Hepatocyte (in vitro differentiated cells): ENCODE measurements around the gene TMEM178A. TPM values are rescaled to one million over a fixed set of nuclear protein-coding genes. Genes with fewer than 3 reads are reported as not detected.

Experiments used
- DNase-seq: peaks from one replicate; pipeline ENCODE4 v3.0.0-alpha.2; 2016; ENCODE audit warnings: low spot score
- H2AFZ ChIP-seq: fragments of 200-600 bp; sonication (generic); 2 replicates; pipeline ENCODE4 v1.6.0; 2016; ENCODE audit warnings: antibody characterized with exemption, mild to moderate bottlenecking
- H3K27ac ChIP-seq: fragments of 200-600 bp; sonication (generic); 2 replicates; pipeline ENCODE4 v1.5.1; 2016; ENCODE audit warnings: mild to moderate bottlenecking
- H3K27me3 ChIP-seq: fragments of 200-600 bp; sonication (generic); 2 replicates; pipeline ENCODE4 v1.6.1; 2016
- H3K36me3 ChIP-seq: fragments of 200-600 bp; sonication (generic); replicated peaks from 2 replicates; pipeline ENCODE4 v1.5.1; 2016; ENCODE audit warnings: low read depth; ENCODE audit not compliant: insufficient read depth
- H3K4me1 ChIP-seq: fragments of 200-600 bp; sonication (generic); 2 replicates; pipeline ENCODE4 v1.5.1; 2016; ENCODE audit warnings: mild to moderate bottlenecking, moderate library complexity; ENCODE audit not compliant: insufficient read depth
- H3K4me2 ChIP-seq: fragments of 200-600 bp; sonication (generic); 2 replicates; pipeline ENCODE4 v1.6.0; 2016
- H3K4me3 ChIP-seq: fragments of 200-600 bp; sonication (generic); 2 replicates; pipeline ENCODE4 v1.5.1; 2016; ENCODE audit warnings: mild to moderate bottlenecking
- H3K79me2 ChIP-seq: fragments of 200-600 bp; sonication (generic); 2 replicates; pipeline ENCODE4 v1.6.0; 2017; ENCODE audit warnings: mild to moderate bottlenecking
- H3K9me2 ChIP-seq: fragments of 200-600 bp; sonication (generic); replicated peaks from 2 replicates; pipeline ENCODE4 v1.6.0; 2017; ENCODE audit warnings: mild to moderate bottlenecking; ENCODE audit not compliant: insufficient read depth
- H3K9me3 ChIP-seq: fragments of 200-600 bp; sonication (generic); 2 replicates; pipeline ENCODE4 v1.5.1; 2016; ENCODE audit warnings: low read depth, mild to moderate bottlenecking
- H4K20me1 ChIP-seq: fragments of 200-600 bp; sonication (generic); 2 replicates; pipeline ENCODE4 v1.6.0; 2016; ENCODE audit warnings: mild to moderate bottlenecking; ENCODE audit not compliant: insufficient read depth, poor library complexity, severe bottlenecking
- CTCF ChIP-seq: fragments of 200-600 bp; sonication (generic); IDR thresholded peaks from 2 replicates; pipeline ENCODE4 v1.5.1; 2016; ENCODE audit warnings: antibody characterized with exemption, mild to moderate bottlenecking; ENCODE audit not compliant: poor library complexity
- EZH2 ChIP-seq: fragments of 200-600 bp; sonication (generic); IDR thresholded peaks from 2 replicates; pipeline ENCODE4 v1.6.1; 2016; ENCODE audit warnings: antibody characterized with exemption, mild to moderate bottlenecking, borderline replicate concordance
- EZH2phosphoT487 ChIP-seq: fragments of 200-600 bp; sonication (generic); IDR thresholded peaks from one replicate; pipeline ENCODE4 v1.6.1; 2018; ENCODE audit warnings: antibody characterized with exemption, mild to moderate bottlenecking, low read depth, moderate library complexity; ENCODE audit not compliant: unreplicated experiment, severe bottlenecking
- WGBS: methylation state at CpG from one replicate; pipeline ENCODE4 v1.1.6; 2016; ENCODE audit warnings: low lambda C conversion rate; ENCODE audit errors: missing lambda C conversion rate; 5-methylcytosine and 5-hydroxymethylcytosine counted together
- polyA plus RNA-seq: library from polyadenylated mRNA; unstranded; fragments of >200 nt; fragmentation: Nextera tagmentation; extraction: Ambion mirVana; gene quantifications from 2 replicates; pipeline ENCODE4 v1.2.1, GENCODE V29; 2016
- total RNA-seq: library from RNA; depleted of rRNA; stranded (reverse); fragments of >200 nt; gene quantifications from 2 replicates; pipeline ENCODE4 v1.2.3, GENCODE V29; 2014

Gene TMEM178A
- total and polyA plus RNA-seq, 2 experiments from 2014 or later: 3.9 to 6.6 TPM

GRCh38 chr2:39657287-39657937, 8.3 kb upstream of the TMEM178A start:
- DNase-seq: no peak
- Histone ChIP-seq H3K79me2 (no peaks in the 10 kb centered on the region), H3K9me3 (peaks cover 9% of the 10 kb centered on the region), H4K20me1 (no peaks in the 10 kb centered on the region), H3K4me1 (no peaks in the 10 kb centered on the region), H3K9me2 (no peaks in the 10 kb centered on the region), H3K27me3 (no peaks in the 10 kb centered on the region), H3K27ac (no peak overlapping the region), H3K4me2 (no peak overlapping the region), H2AFZ (no peak overlapping the region), H3K36me3 (no peaks in the 10 kb centered on the region), H3K4me3 (no peak overlapping the region)
- TF ChIP-seq EZH2phosphoT487: no peak
- 85% methylated on average over 7 of the region's 7 CpGs for WGBS

- WGBS: 86% methylated on average over 2 of the region's 2 CpGs
- TF ChIP-seq CTCF (no peak), EZH2 (no peak), EZH2phosphoT487 (no peak)
- no peak overlapping the region for H3K27ac ChIP-seq
- peaks cover 9% of the 10 kb centered on the region for H3K9me3 ChIP-seq
- no peaks in the 10 kb centered on the region for H3K79me2 ChIP-seq
- no peaks in the 10 kb centered on the region for H3K9me2 ChIP-seq
- H3K27me3 ChIP-seq: no peaks in the 10 kb centered on the region
- no peak overlapping the region for H3K4me3 ChIP-seq
- no peak overlapping the region for H3K4me2 ChIP-seq
- H3K36me3 ChIP-seq: no peaks in the 10 kb centered on the region
- DNase-seq: no peak
- no peak overlapping the region for H2AFZ ChIP-seq
- H3K4me1 ChIP-seq: no peaks in the 10 kb centered on the region
- no peaks in the 10 kb centered on the region for H4K20me1 ChIP-seq
Measured at GRCh38 chr2:39658371-39658770, 7.3 kb upstream of the TMEM178A start.

GRCh38 chr2:39659765-39660611, 5.7 kb upstream of the TMEM178A start:
- DNase-seq: no peak
- TF ChIP-seq CTCF (no peak), EZH2phosphoT487 (no peak), EZH2 (no peak)
- Histone ChIP-seq H3K27ac (no peak overlapping the region), H3K27me3 (peaks cover 10% of the 10 kb centered on the region), H3K4me1 (no peaks in the 10 kb centered on the region), H3K4me2 (no peak overlapping the region), H3K4me3 (no peak overlapping the region), H4K20me1 (no peaks in the 10 kb centered on the region), H3K9me2 (no peaks in the 10 kb centered on the region), H3K9me3 (peaks cover 4% of the 10 kb centered on the region), H3K79me2 (no peaks in the 10 kb centered on the region), H2AFZ (no peak overlapping the region), H3K36me3 (no peaks in the 10 kb centered on the region)
- WGBS: 67% methylated on average over 3 of the region's 3 CpGs

- Histone ChIP-seq H3K9me3 (no peaks in the 10 kb centered on the region), H2AFZ (no peak overlapping the region)
Measured at GRCh38 chr2:39660612-39661236, 5.0 kb upstream of the TMEM178A start.

More at GRCh38 chr2:39660612-39661236, 5.0 kb upstream of the TMEM178A start:
- H3K27ac ChIP-seq: no peak overlapping the region
- no peaks in the 10 kb centered on the region for H3K79me2 ChIP-seq
- H3K9me2 ChIP-seq: no peaks in the 10 kb centered on the region
- peaks cover 14% of the 10 kb centered on the region for H3K27me3 ChIP-seq
- no peaks in the 10 kb centered on the region for H3K4me1 ChIP-seq
- TF ChIP-seq EZH2phosphoT487 (no peak), CTCF (no peak), EZH2 (no peak)
- 69% methylated on average over 3 of the region's 3 CpGs for WGBS
- no peak overlapping the region for H3K4me2 ChIP-seq
- no peaks in the 10 kb centered on the region for H4K20me1 ChIP-seq
- no peak overlapping the region for H3K4me3 ChIP-seq
- no peaks in the 10 kb centered on the region for H3K36me3 ChIP-seq
- DNase-seq: no peak
